ENCODE measurements around the gene CMPK1. TPM values are rescaled to one million over a fixed set of nuclear protein-coding genes. Genes with fewer than 3 reads are reported as not detected.

CMPK1 gene
- total and polyA plus RNA-seq, 10 of the 15 experiments (the other 5 are each of a cell fraction or from before 2014, with no cell fraction given), result 43.7 to 159 (median 85.6) TPM

GRCh38 chr1:47333922-47334764, 553 bp downstream of the CMPK1 start:
- H3K9ac ChIP-seq (ENCODE audit: control insufficient read depth, insufficient read depth, low read length), result peak overlapping the region; percentile 93
- H2AFZ ChIP-seq (ENCODE audit: control insufficient read depth, low read depth, low read length), result peak overlapping the region; percentile 88
- under 1% methylated on average over 78 of the region's 90 CpGs for WGBS (ENCODE audit: insufficient coverage, insufficient replicate concordance, low lambda C conversion rate, missing lambda C conversion rate)
- peaks cover 3% of the 10 kb centered on the region; the same call in 1 of the 2 replicates for H3K4me1 ChIP-seq (ENCODE audit: control insufficient read depth, insufficient read depth, low read length)
- 0 out of 4 replicates have a peak, but pooled peaks cover 0 to 2% of the 10 kb centered on the region in 2 experiments for H3K36me3 ChIP-seq (ENCODE audit: control insufficient read depth in 2 of 2, insufficient read depth in 2 of 2, low read length in 1 of 2)
- H3K9me3 ChIP-seq (replicated peaks; ENCODE audit: control insufficient read depth, insufficient read depth, low read length), result no peaks in the 10 kb centered on the region
- ChIA-PET RAD21 (ENCODE audit: unreplicated experiment) (interaction anchor here (0.8 to 2.1 kb wide), 5 partner anchors 10 to 104 kb away, joined by 3 to 13 read pairs (median 7); partner anchors contain the start of genes FOXD2 and STIL), POLR2A (interaction anchor here (0.5 to 3.2 kb wide), 12 partner anchors 10 to 1131 kb away, joined by 3 to 19 read pairs (median 5); partner anchors contain the start of genes FOXD2, LURAP1 and STIL), CTCF (interaction anchor here (0.8 to 2.2 kb wide), 17 partner anchors 10 to 155 kb away, joined by 3 to 9 read pairs (median 5); partner anchors contain the start of genes FOXD2 and STIL), SMC1A (ENCODE audit: uncharacterized antibody, unreplicated experiment) (interaction anchor here (0.8 to 1.8 kb wide), 9 partner anchors 9 to 103 kb away, joined by 3 to 7 read pairs (median 5); partner anchors contain the start of genes FOXD2 and STIL)
- DNase-seq (ENCODE audit: low read depth, low spot score), result no peak
- H4K20me1 ChIP-seq (ENCODE audit: control insufficient read depth, insufficient read depth), result no peaks in the 10 kb centered on the region
- ATAC-seq, result peak; percentile 94
- FAIRE-seq, result peak; percentile 47
- H3K27me3 ChIP-seq (replicated peaks in 1 of 2; ENCODE audit: control insufficient read depth in 2 of 2, insufficient read depth in 2 of 2, low read length in 1 of 2), result no peaks in the 10 kb centered on the region
- intact Hi-C loops (cut with micrococcal nuclease; ENCODE audit: unreplicated experiment) (loop anchor here (1.0 to 10.0 kb wide), 2 partner anchors 20 to 101 kb away; partner anchors contain the start of genes FOXD2 and STIL), in situ Hi-C loops (cut with MboI) (no loop called here)
- BruUV-seq (replicated peaks), result no TSS peak
- peak overlapping the region; percentile 84 for H3K4me2 ChIP-seq (ENCODE audit: control insufficient read depth, insufficient read depth)
- H3K4me3 ChIP-seq, result peak overlapping the region; percentile 71
- peaks cover 42% of the 10 kb centered on the region for H3K79me2 ChIP-seq (ENCODE audit: control insufficient read depth, insufficient read depth, low read length)
- H3K27ac ChIP-seq (ENCODE audit: control insufficient read depth, insufficient read depth), result peak overlapping the region; percentile 82
- 0 out of 2 replicates have a peak, but pooled peaks have one; percentile 32 for TF ChIP-seq ESRRA (IDR thresholded peaks at IDR 0.05; ENCODE audit: low read length)
- peak; percentile 32; the same call in 1 of the 2 replicates for TF ChIP-seq TAF1 (IDR thresholded peaks at IDR 0.05; ENCODE audit: borderline replicate concordance, low read depth, low read length)
- TF ChIP-seq, protein P1, sequence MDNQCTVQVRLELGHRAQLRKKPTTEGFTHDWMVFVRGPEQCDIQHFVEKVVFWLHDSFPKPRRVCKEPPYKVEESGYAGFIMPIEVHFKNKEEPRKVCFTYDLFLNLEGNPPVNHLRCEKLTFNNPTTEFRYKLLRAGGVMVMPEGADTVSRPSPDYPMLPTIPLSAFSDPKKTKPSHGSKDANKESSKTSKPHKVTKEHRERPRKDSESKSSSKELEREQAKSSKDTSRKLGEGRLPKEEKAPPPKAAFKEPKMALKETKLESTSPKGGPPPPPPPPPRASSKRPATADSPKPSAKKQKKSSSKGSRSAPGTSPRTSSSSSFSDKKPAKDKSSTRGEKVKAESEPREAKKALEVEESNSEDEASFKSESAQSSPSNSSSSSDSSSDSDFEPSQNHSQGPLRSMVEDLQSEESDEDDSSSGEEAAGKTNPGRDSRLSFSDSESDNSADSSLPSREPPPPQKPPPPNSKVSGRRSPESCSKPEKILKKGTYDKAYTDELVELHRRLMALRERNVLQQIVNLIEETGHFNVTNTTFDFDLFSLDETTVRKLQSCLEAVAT (IDR thresholded peaks at IDR 0.05), result peak; percentile 56; the same call in 1 of the 2 replicates
- TF ChIP-seq RELA (IDR thresholded peaks at IDR 0.05; ENCODE audit: borderline replicate concordance, partially characterized antibody), result peak; percentile 21
- TF ChIP-seq, protein P2, sequence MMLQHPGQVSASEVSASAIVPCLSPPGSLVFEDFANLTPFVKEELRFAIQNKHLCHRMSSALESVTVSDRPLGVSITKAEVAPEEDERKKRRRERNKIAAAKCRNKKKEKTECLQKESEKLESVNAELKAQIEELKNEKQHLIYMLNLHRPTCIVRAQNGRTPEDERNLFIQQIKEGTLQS (IDR thresholded peaks at IDR 0.05; ENCODE audit: borderline replicate concordance, extremely low read depth, low read depth, low read length), result peak; percentile 61; the same call in 1 of the 2 replicates
- 0 out of 2 replicates have a peak, but pooled peaks have one; percentile 7 for TF ChIP-seq TBL1XR1 (IDR thresholded peaks at IDR 0.05; ENCODE audit: low read depth, low read length)
- no peak for TF ChIP-seq NR2C2 (IDR thresholded peaks at IDR 0.05; ENCODE audit: borderline replicate concordance, control insufficient read depth, insufficient read length, low read depth)
- TF ChIP-seq, protein P3, sequence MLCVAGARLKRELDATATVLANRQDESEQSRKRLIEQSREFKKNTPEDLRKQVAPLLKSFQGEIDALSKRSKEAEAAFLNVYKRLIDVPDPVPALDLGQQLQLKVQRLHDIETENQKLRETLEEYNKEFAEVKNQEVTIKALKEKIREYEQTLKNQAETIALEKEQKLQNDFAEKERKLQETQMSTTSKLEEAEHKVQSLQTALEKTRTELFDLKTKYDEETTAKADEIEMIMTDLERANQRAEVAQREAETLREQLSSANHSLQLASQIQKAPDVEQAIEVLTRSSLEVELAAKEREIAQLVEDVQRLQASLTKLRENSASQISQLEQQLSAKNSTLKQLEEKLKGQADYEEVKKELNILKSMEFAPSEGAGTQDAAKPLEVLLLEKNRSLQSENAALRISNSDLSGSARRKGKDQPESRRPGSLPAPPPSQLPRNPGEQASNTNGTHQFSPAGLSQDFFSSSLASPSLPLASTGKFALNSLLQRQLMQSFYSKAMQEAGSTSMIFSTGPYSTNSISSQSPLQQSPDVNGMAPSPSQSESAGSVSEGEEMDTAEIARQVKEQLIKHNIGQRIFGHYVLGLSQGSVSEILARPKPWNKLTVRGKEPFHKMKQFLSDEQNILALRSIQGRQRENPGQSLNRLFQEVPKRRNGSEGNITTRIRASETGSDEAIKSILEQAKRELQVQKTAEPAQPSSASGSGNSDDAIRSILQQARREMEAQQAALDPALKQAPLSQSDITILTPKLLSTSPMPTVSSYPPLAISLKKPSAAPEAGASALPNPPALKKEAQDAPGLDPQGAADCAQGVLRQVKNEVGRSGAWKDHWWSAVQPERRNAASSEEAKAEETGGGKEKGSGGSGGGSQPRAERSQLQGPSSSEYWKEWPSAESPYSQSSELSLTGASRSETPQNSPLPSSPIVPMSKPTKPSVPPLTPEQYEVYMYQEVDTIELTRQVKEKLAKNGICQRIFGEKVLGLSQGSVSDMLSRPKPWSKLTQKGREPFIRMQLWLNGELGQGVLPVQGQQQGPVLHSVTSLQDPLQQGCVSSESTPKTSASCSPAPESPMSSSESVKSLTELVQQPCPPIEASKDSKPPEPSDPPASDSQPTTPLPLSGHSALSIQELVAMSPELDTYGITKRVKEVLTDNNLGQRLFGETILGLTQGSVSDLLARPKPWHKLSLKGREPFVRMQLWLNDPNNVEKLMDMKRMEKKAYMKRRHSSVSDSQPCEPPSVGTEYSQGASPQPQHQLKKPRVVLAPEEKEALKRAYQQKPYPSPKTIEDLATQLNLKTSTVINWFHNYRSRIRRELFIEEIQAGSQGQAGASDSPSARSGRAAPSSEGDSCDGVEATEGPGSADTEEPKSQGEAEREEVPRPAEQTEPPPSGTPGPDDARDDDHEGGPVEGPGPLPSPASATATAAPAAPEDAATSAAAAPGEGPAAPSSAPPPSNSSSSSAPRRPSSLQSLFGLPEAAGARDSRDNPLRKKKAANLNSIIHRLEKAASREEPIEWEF (IDR thresholded peaks at IDR 0.05; ENCODE audit: insufficient replicate concordance, low read depth, low read length), result no peak
- no peak; the same call in 1 of the 2 replicates for TF ChIP-seq NR2F1 (conservative IDR thresholded peaks at IDR 0.05)
- TF ChIP-seq LARP7 (IDR thresholded peaks at IDR 0.05), result peak; percentile 95
- TF ChIP-seq ZSCAN29 (IDR thresholded peaks at IDR 0.05), result 0 out of 2 replicates have a peak, but pooled peaks have one; percentile 28
- TF ChIP-seq YBX1 (IDR thresholded peaks at IDR 0.05), result no peak
- peak; percentile 58; the same call in 1 of the 2 replicates for TF ChIP-seq MTA2 (IDR thresholded peaks at IDR 0.05; ENCODE audit: low read depth)
- TF ChIP-seq TARDBP (IDR thresholded peaks at IDR 0.05; ENCODE audit: borderline replicate concordance), result peak; percentile 26; the same call in 1 of the 2 replicates
- TF ChIP-seq NFIC (IDR thresholded peaks at IDR 0.05; ENCODE audit: low read depth, low read length), result no peak
